Activated naive CD4-positive, alpha-beta T cell (primary cell): ENCODE results near the gene MICAL2.

Source experiments
- DNase-seq, 4 experiments: peaks; one replicate each; lab custom pipeline; 2025; lab: John Stamatoyannopoulos, UW

The MICAL2 gene

DNA sequence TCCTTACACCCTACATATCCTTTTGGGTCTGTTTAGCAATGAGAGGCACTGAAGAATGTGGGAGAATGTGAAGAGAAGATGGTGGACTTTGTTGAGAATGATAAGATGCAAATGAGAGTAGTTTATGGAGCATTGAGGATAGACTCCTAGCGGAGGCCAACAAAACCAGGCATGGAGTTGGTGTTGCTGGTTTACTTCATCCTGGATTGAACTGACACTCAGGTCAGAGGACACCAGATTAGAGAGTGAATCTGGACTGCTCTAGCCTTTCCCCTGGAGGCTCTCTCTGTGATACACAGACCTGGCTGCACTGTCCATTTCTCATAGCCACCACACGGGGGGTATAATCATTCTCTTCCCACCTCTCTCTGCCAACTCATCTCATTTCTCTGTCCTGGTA, 98.7 kb downstream of the MICAL2 start:
- DNase-seq: no peak

DNA sequence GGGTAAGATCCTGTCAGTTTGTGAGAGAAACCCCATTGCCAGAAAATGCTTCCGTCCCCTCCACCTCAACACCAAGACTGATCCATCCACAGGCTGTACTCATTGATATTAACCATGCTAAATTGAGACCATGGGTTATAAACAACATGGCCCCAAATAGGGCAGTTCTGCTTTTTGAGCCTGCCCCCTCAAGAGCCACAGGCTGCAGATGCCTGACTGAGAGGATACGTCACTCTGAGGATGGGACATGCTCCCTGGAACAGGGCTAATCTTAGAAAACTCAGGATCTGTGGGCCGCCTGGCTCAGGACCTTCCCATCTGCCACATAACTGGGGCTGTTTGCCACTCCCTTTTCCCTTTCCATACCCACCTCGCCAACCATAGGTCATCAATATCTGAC, 99.8 kb downstream of the MICAL2 start:
- DNase-seq: no peak

- no peak for DNase-seq
Observed at GRCh38 chr11:12211331-12212065, 101.1 kb downstream of the MICAL2 start.

DNA sequence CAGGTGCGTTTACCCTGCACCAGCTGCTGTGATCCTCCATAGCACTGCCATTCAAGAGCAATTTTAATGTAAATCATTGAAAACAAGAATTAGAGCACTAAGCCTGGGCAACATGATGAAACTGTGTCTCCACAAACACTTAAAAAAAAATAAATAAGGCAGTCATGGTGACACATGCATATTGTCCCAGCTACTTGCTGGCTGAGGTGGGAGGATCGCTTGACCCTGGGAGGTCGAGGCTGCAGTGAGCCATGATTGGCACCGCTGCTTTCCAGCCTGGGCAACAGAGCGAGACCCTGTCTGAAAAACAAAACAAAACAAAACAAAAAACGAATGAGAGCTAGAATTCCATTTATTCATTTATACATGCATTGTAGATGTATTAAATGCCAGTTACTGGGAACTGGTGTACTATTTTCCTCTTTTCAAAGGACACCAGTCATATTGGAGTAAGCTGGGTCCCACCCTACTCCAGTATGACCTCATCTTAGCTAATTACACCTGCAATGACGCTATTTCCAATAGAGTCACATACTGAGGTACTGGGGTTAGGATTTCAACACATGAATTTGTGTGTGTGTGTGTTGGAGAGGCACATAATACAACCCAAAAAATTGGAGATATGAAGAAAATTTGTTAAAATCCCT, 101.9 kb downstream of the MICAL2 start:
- DNase-seq: no peak

GRCh38 chr11:12212821-12213185, 102.4 kb downstream of the MICAL2 start:
- DNase-seq: no peak

DNA sequence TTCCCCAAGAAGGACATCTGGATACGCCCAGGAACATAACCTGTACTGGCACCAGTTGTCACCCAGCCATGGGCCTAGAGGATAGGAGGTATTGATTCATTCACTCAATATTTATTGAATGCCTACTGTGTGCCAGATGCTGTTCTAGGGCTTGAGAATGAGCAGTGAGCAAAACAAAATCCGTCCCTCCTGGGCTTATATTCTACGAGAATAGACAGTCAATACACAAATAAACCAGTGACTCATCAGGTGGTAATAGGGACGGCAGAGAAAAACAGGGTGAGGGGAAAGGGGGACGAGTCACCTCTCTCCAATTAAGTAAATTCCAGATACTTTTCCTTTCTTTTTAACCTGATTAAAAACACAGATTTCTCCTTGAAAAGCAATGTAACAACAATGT, 103.5 kb downstream of the MICAL2 start:
- DNase-seq: no peak

- no peak for DNase-seq
Observed at GRCh38 chr11:12214751-12215150, 104.4 kb downstream of the MICAL2 start.

- no peak for DNase-seq
Observed at GRCh38 chr11:12215181-12215593, 104.8 kb downstream of the MICAL2 start.

- DNase-seq: no peak
Observed at GRCh38 chr11:12216041-12216451, 105.7 kb downstream of the MICAL2 start.

DNA sequence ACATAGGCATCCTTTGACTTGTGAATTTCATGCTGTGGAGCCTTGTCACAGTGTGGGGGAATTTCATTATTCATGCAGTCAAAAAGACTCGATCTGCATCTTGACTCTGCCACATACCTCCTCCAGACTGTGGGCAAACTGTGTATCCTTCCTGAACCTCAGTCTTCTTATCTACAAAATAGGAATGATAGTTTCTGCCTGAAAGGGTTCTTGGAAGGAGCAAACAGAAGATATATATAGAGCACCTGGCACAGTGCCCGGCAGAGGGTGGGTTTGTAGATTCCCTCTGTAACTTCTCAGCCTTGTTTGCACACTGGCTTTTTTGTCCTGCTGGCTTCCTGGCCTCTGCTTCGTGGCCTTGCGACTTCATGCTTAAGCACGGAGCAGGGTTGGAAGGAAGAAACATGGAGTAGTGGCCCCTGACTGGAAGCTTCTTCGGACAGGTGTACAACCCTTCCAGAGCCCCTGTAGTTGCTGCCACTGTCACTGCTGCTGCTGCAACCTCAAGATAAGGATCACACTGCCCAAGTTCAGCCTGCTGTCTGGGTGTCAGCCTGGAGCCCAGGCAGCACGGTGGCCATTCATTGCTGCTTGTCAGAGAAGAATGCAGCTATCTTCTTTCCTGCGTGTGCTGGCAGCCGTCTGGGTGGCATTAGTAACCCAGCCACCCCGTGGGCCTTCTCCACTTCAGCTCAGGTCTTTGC, 106.4 kb downstream of the MICAL2 start:
- DNase-seq: no peak

DNA sequence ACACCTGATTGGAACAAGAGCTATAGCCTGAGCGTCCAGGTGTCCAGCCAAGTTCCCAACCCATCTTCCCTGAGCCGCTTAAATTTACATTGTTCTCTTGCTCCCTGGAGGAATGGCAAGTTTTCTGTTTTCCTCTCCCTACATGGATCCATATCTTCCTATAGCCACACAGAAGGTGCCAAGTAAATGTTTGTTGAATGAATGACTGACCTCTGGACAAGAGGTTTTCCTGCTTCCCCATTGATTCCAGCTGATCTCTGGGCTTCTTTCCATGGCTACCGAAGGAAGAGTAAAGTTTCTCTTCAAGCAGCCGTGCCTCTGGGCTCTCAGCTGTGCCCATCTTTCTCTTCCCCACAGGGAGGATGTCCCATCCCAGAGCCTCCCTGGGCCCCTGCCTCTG, 107.5 kb downstream of the MICAL2 start:
- no peak for DNase-seq

DNA sequence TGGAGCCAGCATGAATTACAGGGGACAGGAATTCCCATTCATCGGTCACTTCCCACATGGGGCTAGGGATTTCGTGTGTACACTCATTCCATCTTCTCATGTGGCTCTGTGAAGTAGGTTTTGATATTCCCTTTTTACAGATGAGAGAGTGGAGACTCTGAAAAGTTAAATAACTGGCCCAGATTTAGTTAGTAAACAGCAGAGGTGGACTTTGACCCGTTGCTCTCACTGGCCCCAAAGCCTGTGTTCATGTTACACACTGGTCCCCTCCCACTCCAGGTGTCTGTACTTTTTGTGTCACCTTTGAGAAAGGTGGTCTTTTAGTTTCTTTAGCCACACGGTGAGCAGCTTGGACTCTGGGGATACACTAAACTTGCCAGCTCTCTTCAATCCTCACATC, 108.5 kb downstream of the MICAL2 start:
- DNase-seq: no peak

DNA sequence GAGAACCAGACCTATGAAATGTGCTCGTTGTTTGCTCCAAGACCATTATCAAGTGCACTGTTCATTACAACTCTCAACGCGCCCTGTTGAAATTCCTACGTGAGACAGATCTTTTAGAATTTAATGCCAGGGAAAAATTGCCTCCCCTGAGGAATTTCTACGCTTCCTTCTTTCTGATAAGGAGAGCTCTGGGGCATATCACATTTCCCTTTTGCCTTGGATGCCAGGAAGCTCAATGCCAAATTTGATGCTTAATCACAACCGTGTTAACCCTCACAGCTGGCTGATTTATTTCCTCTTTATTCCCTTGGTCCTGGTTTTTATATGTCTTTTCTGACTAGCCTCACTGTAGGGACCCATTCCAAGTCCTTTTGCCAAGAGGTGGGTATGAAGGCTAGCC, 109.4 kb downstream of the MICAL2 start:
- DNase-seq: no peak

DNA sequence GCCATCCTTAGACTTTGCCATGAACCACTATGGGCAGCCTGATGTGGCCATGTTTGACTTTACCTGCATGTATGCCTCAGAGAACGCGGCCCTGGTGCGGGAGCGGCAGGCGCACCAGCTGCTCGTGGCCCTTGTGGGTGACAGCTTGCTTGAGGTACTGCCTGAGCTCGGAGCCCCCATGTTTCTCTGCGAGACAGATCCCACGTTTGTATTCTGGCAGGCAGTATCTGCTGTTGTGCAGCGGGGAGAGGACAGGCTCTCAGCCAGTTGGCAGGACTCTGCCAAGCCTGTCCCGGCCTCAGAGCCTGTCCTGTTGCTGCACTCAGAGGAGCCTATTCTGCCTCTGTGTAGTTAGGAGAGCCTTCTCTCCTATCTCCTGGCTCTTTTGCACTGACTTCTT, 109.9 kb downstream of the MICAL2 start:
- no peak for DNase-seq

GRCh38 chr11:12221051-12221535, 110.7 kb downstream of the MICAL2 start:
- DNase-seq: no peak

DNA sequence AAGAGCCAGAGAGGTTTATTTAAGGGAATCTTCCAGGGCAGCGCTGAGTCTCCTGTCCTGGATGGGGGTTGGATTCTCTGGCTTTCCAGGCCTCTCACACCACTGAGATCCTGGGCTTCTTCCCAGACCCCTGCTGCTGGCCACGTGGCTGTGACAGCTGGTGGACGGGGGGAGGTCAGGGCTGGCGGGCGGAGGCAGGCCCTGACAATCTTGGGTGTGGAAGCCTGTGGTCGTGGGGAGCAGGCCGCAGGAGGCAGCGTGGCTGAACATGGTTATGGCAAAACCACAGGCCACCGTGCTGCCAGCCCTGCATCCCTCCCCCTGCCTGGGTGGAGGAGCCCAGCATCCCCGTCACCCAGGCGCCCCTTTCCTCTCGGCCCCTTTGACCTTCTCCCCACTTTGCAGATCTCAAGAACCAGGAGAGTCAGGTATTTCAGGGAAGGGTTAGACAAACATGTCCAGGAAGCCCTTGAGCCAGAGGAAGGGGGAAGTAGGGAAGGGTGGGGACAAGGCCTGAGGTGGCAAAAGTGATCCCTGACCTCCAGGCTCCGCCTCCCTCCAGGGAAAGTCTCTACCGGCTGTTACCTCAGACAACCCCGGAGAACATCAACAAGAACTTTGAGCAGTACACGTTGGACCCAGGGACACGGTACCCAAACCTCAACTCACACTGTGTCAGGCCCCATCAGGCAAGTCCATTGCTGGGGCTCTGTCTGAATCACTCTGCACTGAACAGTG, 111.8 kb downstream of the MICAL2 start:
- no peak for DNase-seq

- DNase-seq: no peak
Observed at GRCh38 chr11:12223771-12224536, 113.6 kb downstream of the MICAL2 start.

DNA sequence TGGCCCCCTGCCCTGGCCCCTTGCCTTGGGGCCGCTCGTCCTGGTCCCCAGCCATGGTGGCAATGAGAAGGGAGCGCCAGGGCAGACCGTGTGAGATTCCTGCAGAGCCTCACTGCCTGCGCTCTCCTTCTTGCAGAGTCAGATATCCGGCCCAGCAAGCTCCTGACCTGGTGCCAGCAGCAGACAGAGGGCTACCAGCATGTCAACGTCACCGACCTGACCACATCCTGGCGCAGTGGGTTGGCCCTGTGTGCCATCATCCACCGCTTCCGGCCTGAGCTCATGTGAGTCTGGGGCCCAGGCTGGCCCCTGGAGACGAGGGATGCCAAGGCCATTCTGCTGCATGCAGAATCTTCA, 114.1 kb downstream of the MICAL2 start:
- peak; percentile 13 to 72 (median 51) for DNase-seq

- DNase-seq: no peak
Observed at GRCh38 chr11:12225046-12225739, 114.8 kb downstream of the MICAL2 start.

- DNase-seq: no peak
Observed at GRCh38 chr11:12226093-12226492, 115.7 kb downstream of the MICAL2 start.
